Measurements from ENCODE around the gene FFAR1.

- TF ChIP-seq ZFP30 (CRISPR knock-in tag; IDR thresholded peaks at IDR 0.05), result no peak
- no peak for TF ChIP-seq BACH2 (CRISPR knock-in tag; IDR thresholded peaks at IDR 0.05; ENCODE audit: borderline replicate concordance)
These were observed 45.3 kb downstream of the FFAR1 start for GRCh38 chr19:35392742-35393715.

Data from SK-N-SH treated with all-trans-retinoic acid at 6 μM for 48 hours (cell line).